A549 (cell line): ENCODE measurements around the gene ENTPD2. TPM values are rescaled to one million over a fixed set of nuclear protein-coding genes. Genes with fewer than 3 reads are reported as not detected.

Experiments used
- ATAC-seq, 2 experiments: fragments of 200-7000 bp in 1 of 2; fragments of >200 bp in 1 of 2; cut with Nextera tagmentation in 1 of 2; cut with Tn5 transposase in 1 of 2; 3 replicates each; pipeline versions ENCODE4 v1.8.0 to v1.9.1; 2018 to 2020; ENCODE audit warnings: mild to moderate bottlenecking in 1 of 2, moderate library complexity in 1 of 2
- CTCF ChIA-PET: fragments of 300-600 bp; sonication (Branson Sonifier 250); formaldehyde crosslinking; extraction: SDS; loops from one replicate; lab custom pipeline; 2021; ENCODE audit warnings: antibody characterized with exemption, inconsistent platforms; lab: Yijun Ruan, JAX
- POLR2A ChIA-PET: fragments of 350-600 bp; formaldehyde crosslinking; extraction: SDS; loops from one replicate; lab custom pipeline; 2021; ENCODE audit warnings: antibody characterized with exemption, inconsistent platforms; lab: Yijun Ruan, JAX
- DNase-seq, 2 experiments: peaks; one replicate each; pipeline versions ENCODE4 v3.0.0 to v3.0.0-alpha.2; 2011 to 2016; ENCODE audit warnings: low read depth in 1 of 2, low spot score in 1 of 2
- FAIRE-seq: peaks from 2 replicates; lab custom pipeline; 2011; peaks lifted over from hg19 to GRCh38; lab: Jason Lieb, UNC
- H3K27ac ChIP-seq, 2 experiments: fragments of >200 bp; sonication (Bioruptor Twin); formaldehyde crosslinking; 3 replicates each; pipeline ENCODE4 v1.5.1; 2016 to 2017
- H3K4me1 ChIP-seq: fragments of >200 bp; sonication (Bioruptor Twin); formaldehyde crosslinking; 3 replicates; pipeline ENCODE4 v1.6.1; 2016
- H3K4me2 ChIP-seq: fragments of >200 bp; sonication (Bioruptor Twin); formaldehyde crosslinking; 3 replicates; pipeline ENCODE4 v1.6.1; 2016
- H3K4me3 ChIP-seq: fragments of >200 bp; sonication (Bioruptor Twin); formaldehyde crosslinking; 3 replicates; pipeline ENCODE4 v1.5.1; 2016
- H3K9me3 ChIP-seq: fragments of >200 bp; sonication (Bioruptor Twin); formaldehyde crosslinking; 3 replicates; pipeline ENCODE4 v1.6.1; 2016
- BCL3 ChIP-seq: fragments of >200 bp; sonication (Bioruptor Twin); formaldehyde crosslinking; IDR thresholded peaks from 3 replicates; pipeline ENCODE4 v1.6.1; 2016
- CBX2 ChIP-seq: fragments of 200-600 bp; sonication (generic); IDR thresholded peaks from 2 replicates; pipeline ENCODE4 v1.6.1; 2016; ENCODE audit warnings: low read depth, mild to moderate bottlenecking, borderline replicate concordance
- CHD4 ChIP-seq: fragments of 200-600 bp; sonication (generic); IDR thresholded peaks from 2 replicates; pipeline ENCODE4 v1.6.1; 2016; ENCODE audit warnings: antibody characterized with exemption, mild to moderate bottlenecking, borderline replicate concordance
- CTCF ChIP-seq: fragments of >200 bp; sonication (Bioruptor Twin); formaldehyde crosslinking; IDR thresholded peaks from 3 replicates; pipeline ENCODE4 v1.5.1; 2016
- EHF ChIP-seq: fragments of 250-450 bp; sonication (Bioruptor Pico); IDR thresholded peaks from 2 replicates; pipeline ENCODE4 v1.5.0; 2020; ENCODE audit warnings: mild to moderate bottlenecking
- ELK1 ChIP-seq: fragments of 150-350 bp; IDR thresholded peaks from 2 replicates; pipeline ENCODE4 v1.6.1; 2014; ENCODE audit warnings: low read depth, mild to moderate bottlenecking, low read length
- FOSB ChIP-seq: fragments of 250-450 bp; sonication (Bioruptor Pico); IDR thresholded peaks from 2 replicates; pipeline ENCODE4 v1.5.0; 2020; ENCODE audit warnings: mild to moderate bottlenecking, moderate library complexity
- HEYL ChIP-seq: fragments of 250-450 bp; sonication (Bioruptor Pico); IDR thresholded peaks from 2 replicates; pipeline ENCODE4 v1.8.0; 2021; ENCODE audit warnings: mild to moderate bottlenecking, moderate library complexity
- JUN ChIP-seq, 2 experiments: fragments of >200 bp; sonication (Bioruptor Twin); formaldehyde crosslinking; IDR thresholded peaks; 2 replicates in 1 of 2; 3 replicates in 1 of 2; pipeline ENCODE4 v1.6.1; 2016 to 2017
- JUNB ChIP-seq: fragments of >200 bp; sonication (Bioruptor Twin); formaldehyde crosslinking; IDR thresholded peaks from 2 replicates; pipeline ENCODE4 v1.6.1; 2016
- MAX ChIP-seq: IDR thresholded peaks from 2 replicates; pipeline ENCODE4 v1.6.1; 2012
- NFE2L2 ChIP-seq: fragments of 150-350 bp; conservative IDR thresholded peaks from 2 replicates; pipeline ENCODE4 v1.6.1; 2014; ENCODE audit warnings: low read length
- NR3C1 ChIP-seq: fragments of >200 bp; sonication (Bioruptor Twin); formaldehyde crosslinking; IDR thresholded peaks from 3 replicates; pipeline ENCODE4 v1.6.1; 2017
- PBX3 ChIP-seq: IDR thresholded peaks from 2 replicates; pipeline ENCODE4 v1.6.1; 2012
- POLR2A ChIP-seq: IDR thresholded peaks from 2 replicates; pipeline ENCODE4 v1.6.1; 2012; ENCODE audit warnings: mild to moderate bottlenecking, low read length
- RAD21 ChIP-seq, 2 experiments: fragments of >200 bp in 1 of 2; sonication (Bioruptor Twin) in 1 of 2; formaldehyde crosslinking in 1 of 2; IDR thresholded peaks in 1 of 2; conservative IDR thresholded peaks in 1 of 2; 2 replicates in 1 of 2; 3 replicates in 1 of 2; pipeline ENCODE4 v1.6.1; 2012 to 2018; ENCODE audit warnings: inconsistent platforms in 1 of 2
- RARB ChIP-seq: fragments of 250-450 bp; sonication (Bioruptor Pico); IDR thresholded peaks from 2 replicates; pipeline ENCODE4 v1.8.0; 2021; ENCODE audit warnings: mild to moderate bottlenecking, moderate library complexity
- RFX5 ChIP-seq: fragments of 450-650 bp; IDR thresholded peaks from 2 replicates; pipeline ENCODE4 v1.7.1; 2014; ENCODE audit warnings: antibody characterized with exemption, mild to moderate bottlenecking, moderate library complexity
- SMC3 ChIP-seq: fragments of >200 bp; sonication (Bioruptor Twin); formaldehyde crosslinking; IDR thresholded peaks from 3 replicates; pipeline ENCODE4 v1.6.1; 2018; ENCODE audit warnings: inconsistent platforms
- SREBF2 ChIP-seq: fragments of 450-650 bp; IDR thresholded peaks from 2 replicates; pipeline ENCODE4 v1.6.1; 2014; ENCODE audit warnings: mild to moderate bottlenecking, moderate library complexity
- TFCP2L1 ChIP-seq: fragments of 250-450 bp; sonication (Bioruptor Pico); IDR thresholded peaks from 2 replicates; pipeline ENCODE4 v1.5.0; 2021; ENCODE audit warnings: mild to moderate bottlenecking
- USF2 ChIP-seq: fragments of 450-650 bp; IDR thresholded peaks from 2 replicates; pipeline ENCODE4 v1.6.1; 2014; ENCODE audit warnings: antibody characterized with exemption
- ZC3H11A ChIP-seq: fragments of 450-650 bp; IDR thresholded peaks from 2 replicates; pipeline ENCODE4 v1.6.1; 2014; ENCODE audit warnings: antibody characterized with exemption, mild to moderate bottlenecking
- ZFP36 ChIP-seq: fragments of 450-650 bp; IDR thresholded peaks from 2 replicates; pipeline ENCODE4 v1.6.1; 2014; ENCODE audit warnings: borderline replicate concordance; ENCODE audit not compliant: partially characterized antibody
- WGBS: methylation state at CpG from one replicate; pipeline ENCODE4 v1.1.6; 2017; ENCODE audit errors: missing lambda C conversion rate; 5-methylcytosine and 5-hydroxymethylcytosine counted together
- polyA plus RNA-seq, 4 experiments: library from polyadenylated mRNA; depleted of rRNA in 3 of 4; stranded (reverse); fragments of >200 nt; fragmentation: RNase III in 1 of 4; extraction: RNeasy Plus Mini Kit Qiagen cat#74134 plus additional on column Dnase treatment in 1 of 4; gene quantifications; 2 replicates in 3 of 4; 3 replicates in 1 of 4; pipeline ENCODE4 v1.2.3, GENCODE V29; 2011 to 2017

The ENTPD2 gene
- polyA plus RNA-seq, 2 of the 4 experiments (the other 2 are of a cell fraction), result 0.75 to 1.2 TPM

GRCh38 chr9:137068539-137069507 lies 15.0 kb upstream of the ENTPD2 start:
- Histone ChIP-seq H3K27ac (peak overlapping the region in 1 of 2 experiments; percentile 88; a peak in 4 of 6 replicates), H3K4me1 (peaks cover 27% of the 10 kb centered on the region), H3K9me3 (no peaks in the 10 kb centered on the region), H3K4me3 (peak overlapping the region; percentile 52), H3K4me2 (peak overlapping the region; percentile 74)
- 89% methylated on average over 14 of the region's 17 CpGs for WGBS
- POLR2A ChIA-PET, result interaction anchor here (1.4 to 3.9 kb wide), 3 partner anchors 14 to 18 kb away, joined by 5 to 18 read pairs (median 6); partner anchors contain the start of gene MAN1B1
- TF ChIP-seq NFE2L2, result no peak
- no peak for TF ChIP-seq EHF (CRISPR knock-in tag)
- TF ChIP-seq USF2, result no peak
- no peak for TF ChIP-seq RFX5
- TF ChIP-seq SREBF2, result no peak
- TF ChIP-seq RARB (CRISPR knock-in tag), result no peak
- no peak for TF ChIP-seq JUN (IDR thresholded peaks at IDR 0.05)
- CTCF ChIA-PET, result interaction anchor here (0.5 to 19.2 kb wide), 24 partner anchors 15 to 302 kb away, joined by 3 to 656 read pairs (median 4); partner anchors contain the start of genes ABCA2, ENTPD2, FUT7 and LCN12
- FAIRE-seq (no peak), ATAC-seq (no peak), DNase-seq (no peak)

GRCh38 chr9:137067860-137068538 lies 14.1 kb upstream of the ENTPD2 start:
- WGBS, result 37% methylated on average over 4 of the region's 12 CpGs
- POLR2A ChIA-PET, result interaction anchor here (0.6 to 1.7 kb wide), 4 partner anchors 13 to 21 kb away, joined by 3 to 6 read pairs (median 4); partner anchors contain the start of gene MAN1B1

More at GRCh38 chr9:137067860-137068538, 14.1 kb upstream of the ENTPD2 start:
- peak; percentile 88 for DNase-seq
- TF ChIP-seq RAD21 (conservative IDR thresholded peaks at IDR 0.05 in 1 of 2, IDR thresholded peaks at IDR 0.05 in 1 of 2), result peak; percentile 59 to 62
- peak; percentile 60 for TF ChIP-seq SMC3
- TF ChIP-seq MAX, result no peak
- TF ChIP-seq CBX2, result no peak
- no peak for TF ChIP-seq BCL3
- TF ChIP-seq JUNB, result no peak
- no peak for TF ChIP-seq ZFP36
- TF ChIP-seq CHD4, result no peak
- no peak for TF ChIP-seq ELK1
- TF ChIP-seq TFCP2L1, result no peak
- no peak for TF ChIP-seq ZC3H11A
- TF ChIP-seq POLR2A, result no peak; the same call in 1 of the 2 replicates
- no peak for TF ChIP-seq HEYL
- TF ChIP-seq FOSB (CRISPR knock-in tag), result no peak
- TF ChIP-seq PBX3, result no peak
- TF ChIP-seq NR3C1, result no peak
- TF ChIP-seq CTCF, result peak; percentile 73
- ATAC-seq, result peak; percentile 44 to 73
- peaks cover 27% of the 10 kb centered on the region for H3K4me1 ChIP-seq
- no peaks in the 10 kb centered on the region for H3K9me3 ChIP-seq
- CTCF ChIA-PET, result interaction anchor here (0.5 to 19.2 kb wide), 39 partner anchors 14 to 301 kb away, joined by 3 to 656 read pairs (median 4); partner anchors contain the start of genes ABCA2, CLIC3, ENTPD2 and FUT7
- no peak for FAIRE-seq
- no peak overlapping the region; the same call in 2 of the 3 replicates for H3K4me2 ChIP-seq
- H3K27ac ChIP-seq, result peak overlapping the region in 1 of 2 experiments; percentile 48; a peak in 1 of 6 replicates
- H3K4me3 ChIP-seq, result no peak overlapping the region
